Stimulated activated CD8-positive, alpha-beta memory T cell treated with anti-CD3 and anti-CD28 coated beads, Interleukin-7, amount 100 ng/mL, for 48 hours (primary cell): ENCODE results near the gene DCTN4.

ENCODE experiments used
- DNase-seq, 2 donors: peaks; one replicate each; pipeline ENCODE4 v3.0.0-alpha.2; 2020; ENCODE audit warnings: low read depth in 1 of 2; ENCODE audit errors: extremely low read depth in 1 of 2

Gene DCTN4

DNA sequence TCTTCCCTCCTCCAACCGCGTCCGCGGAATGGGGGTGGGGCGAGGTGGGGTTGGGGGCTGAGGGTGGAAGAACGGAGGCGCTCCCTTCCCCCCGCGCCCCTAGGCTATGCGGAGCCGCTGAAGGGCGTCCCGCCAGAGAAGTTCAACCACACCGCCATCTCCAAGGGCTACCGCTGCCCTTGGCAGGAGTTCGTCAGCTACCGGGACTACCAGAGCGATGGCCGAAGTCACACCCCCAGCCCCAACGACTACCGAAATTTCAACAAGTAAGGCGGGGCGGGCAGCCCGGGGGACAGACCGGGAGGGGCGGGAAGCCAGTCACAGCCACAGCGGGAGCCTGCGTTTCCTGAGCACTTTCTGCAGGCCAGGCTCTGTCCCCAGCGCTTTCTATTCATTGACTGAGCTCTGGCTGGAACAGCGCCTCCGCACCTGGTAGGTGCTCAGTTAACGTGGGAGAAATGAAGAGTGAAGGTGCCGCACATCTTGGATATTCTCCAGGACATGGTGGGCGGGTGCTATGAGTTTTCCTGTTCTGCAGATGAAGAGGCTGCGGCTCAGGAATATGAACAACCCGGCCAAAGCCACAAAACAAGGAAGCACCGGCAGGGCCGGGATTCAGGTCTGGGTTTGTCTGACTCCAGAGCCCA lies 86.5 kb downstream of the DCTN4 start:
- no peak for DNase-seq

GRCh38 chr5:150671509-150672236 lies 87.1 kb downstream of the DCTN4 start:
- no peak for DNase-seq

DNA sequence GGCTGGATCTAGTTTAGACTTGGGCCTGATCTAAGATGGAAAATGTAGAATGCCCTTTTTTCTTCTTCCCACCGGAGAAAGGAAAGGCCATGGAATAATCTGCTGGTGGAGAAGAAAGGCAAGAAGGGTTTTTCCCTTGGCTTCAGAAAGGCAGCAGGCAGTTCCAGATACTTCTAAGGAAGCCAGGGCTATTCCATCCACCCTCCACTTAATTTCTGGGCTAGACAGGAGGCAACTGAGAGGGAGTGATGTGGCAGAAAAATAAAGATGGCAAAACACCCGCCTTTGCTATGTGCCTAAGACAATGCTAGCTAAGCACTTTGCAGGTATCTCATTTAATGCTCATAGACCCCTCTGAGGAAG lies 87.9 kb downstream of the DCTN4 start:
- no peak for DNase-seq

- DNase-seq, result no peak
These were observed 88.4 kb downstream of the DCTN4 start for GRCh38 chr5:150670275-150670947.

DNA sequence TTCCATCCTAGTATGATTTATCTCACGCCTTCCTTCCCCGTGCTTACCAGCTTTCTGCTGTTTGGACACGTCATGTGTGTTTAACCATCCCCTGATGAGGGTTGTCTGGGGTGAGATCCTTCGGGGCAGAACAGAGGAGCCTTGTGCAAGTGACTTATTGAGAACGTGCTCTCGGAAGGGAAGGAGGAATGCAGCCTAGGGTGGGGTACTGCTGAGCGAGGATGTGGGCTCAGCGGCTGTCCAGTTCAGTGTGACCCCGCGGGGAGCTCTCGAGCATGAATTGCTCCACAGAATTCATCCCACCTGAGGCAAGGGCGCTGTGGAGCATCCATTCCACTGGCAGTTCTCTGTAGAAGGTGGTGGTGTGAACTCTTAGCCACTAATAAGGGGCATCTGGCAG lies 93.8 kb downstream of the DCTN4 start:
- no peak for DNase-seq

GRCh38 chr5:150663936-150664335 lies 94.9 kb downstream of the DCTN4 start:
- no peak for DNase-seq

- no peak for DNase-seq
These were observed 95.9 kb downstream of the DCTN4 start for GRCh38 chr5:150662731-150663516.

DNA sequence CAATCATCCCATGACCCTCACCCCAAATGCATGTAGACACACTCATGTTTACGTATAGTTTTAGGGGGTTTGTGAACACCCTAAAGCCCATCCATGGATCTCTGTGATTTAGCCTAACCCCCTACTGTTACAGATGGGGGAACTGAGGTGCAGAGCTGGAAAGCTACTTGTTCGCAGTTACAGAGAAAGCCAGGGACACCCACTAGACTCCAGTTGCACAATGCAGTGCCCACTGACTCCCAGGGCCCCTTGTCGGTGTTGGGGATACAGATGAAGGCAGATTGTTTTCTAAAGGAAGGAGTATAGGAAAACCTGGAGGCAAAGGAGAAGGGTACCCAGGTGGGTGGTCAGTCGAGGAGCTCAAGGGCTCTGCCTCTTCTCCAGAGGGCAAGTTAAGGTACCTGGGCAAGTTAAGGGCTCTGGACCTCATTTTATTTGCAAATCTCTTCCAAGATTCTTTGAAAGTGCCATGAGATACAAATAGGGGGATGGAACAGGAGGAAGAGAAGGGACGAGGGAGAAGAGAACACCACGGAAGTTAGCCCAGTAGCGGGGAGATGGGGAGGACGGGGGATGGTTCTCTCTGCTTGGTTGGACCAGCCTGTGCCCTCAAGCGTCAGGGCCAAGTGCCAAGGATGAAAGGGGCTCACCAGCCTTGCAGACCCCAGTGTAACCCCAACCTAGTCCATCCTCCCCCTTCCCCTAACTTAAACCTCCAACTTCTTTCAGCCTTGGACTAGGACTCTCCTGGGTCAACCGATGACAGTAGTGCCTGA lies 96.8 kb downstream of the DCTN4 start:
- DNase-seq, result no peak

- no peak for DNase-seq
These were observed 97.7 kb downstream of the DCTN4 start, which contains the start of gene MYOZ3 for GRCh38 chr5:150661086-150661485. TSS of gene MYOZ3 (plus strand) at chr5:150661251. CDS start at chr5:150662942, 1,691 bp downstream.

DNA sequence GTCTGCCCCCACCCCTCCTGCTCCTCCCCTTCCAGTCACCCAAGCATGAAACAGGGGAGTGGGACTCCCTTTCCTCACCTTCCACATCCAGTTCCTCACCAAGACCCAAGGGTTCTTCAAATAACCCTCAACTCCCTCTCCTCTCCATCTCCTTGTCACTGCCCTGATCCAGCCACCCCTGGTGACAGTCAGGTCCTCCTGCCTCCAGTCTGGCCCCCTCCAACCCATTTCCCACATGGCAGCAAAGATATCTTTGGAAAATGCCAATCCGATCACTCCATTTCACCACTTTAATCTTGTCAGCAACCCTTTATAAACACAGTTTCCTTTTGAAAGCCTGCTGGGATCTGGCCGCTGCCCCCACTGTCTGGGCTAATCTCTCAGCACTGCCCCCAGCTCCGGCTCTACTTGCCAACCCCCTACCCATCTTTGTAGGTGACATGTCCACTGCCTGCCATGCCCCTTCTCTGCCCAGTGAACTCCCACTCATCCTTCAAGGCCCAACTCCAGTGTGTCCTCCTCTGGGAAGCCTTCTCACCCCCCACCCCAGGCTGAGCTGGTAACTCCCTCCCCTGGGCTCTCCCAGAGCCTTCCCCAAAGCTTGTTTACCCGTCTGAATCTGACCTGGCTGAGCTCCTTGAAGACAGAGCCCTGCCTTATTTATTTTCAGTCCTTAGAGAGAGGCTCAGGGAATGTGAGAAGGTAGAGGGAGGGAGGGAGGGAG lies 98.5 kb downstream of the DCTN4 start:
- DNase-seq, result no peak

DNA sequence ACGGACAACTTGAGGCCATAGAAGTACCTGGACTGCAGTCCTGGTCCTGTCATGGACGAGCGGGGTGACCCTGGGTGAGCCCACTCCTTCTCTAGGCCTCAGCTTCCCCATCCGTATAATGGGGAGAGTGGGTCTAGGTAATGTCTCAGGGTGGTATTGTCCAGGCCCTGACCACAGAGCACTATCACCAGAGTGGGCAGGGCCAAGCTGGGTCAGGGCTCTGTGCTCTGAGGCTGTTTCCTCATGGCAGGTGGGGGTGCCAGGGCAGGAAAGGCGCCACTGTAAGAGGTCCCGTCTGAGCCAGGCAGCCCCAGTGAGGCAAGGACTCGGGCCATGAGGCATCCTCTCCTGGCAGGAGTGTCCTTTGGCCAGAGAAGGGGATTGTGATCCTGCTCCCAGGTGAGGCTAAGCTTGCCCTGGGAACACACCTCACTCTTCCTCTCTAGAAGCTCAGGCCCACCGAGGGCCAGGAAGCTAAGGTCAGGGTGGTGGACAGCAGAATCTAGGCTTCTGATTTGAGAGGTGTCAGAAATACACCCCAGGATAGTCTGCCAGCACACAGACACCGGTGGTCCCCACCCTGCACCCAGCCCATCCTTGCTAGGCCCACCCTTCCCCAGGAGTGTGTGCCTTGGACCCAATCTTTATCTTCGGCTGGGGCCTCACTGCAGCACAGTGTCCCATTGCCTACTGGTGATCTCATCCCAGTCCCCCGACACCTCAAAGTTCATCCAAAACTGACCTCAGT lies 99.3 kb downstream of the DCTN4 start:
- no peak for DNase-seq

- no peak for DNase-seq
These were observed 100.0 kb downstream of the DCTN4 start for GRCh38 chr5:150658699-150659265.
